Measurements from ENCODE around the gene RARS2. TPM values are rescaled to one million over a fixed set of nuclear protein-coding genes. Genes with fewer than 3 reads are reported as not detected.

RARS2 gene
- total RNA-seq, 2 experiments from 2014 or later, result 20.0 to 20.8 TPM

- DNase-seq, result no peak
- ChIA-PET CTCF (no interaction called here), POLR2A (no interaction called here)
- Mint-ChIP-seq H3K9me3 (no peaks in the 10 kb centered on the region), H3K4me1 (ENCODE audit: low read depth) (peaks cover 4% of the 10 kb centered on the region), H3K27ac (no peak overlapping the region), H3K4me3 (no peak overlapping the region), H3K27me3 (no peaks in the 10 kb centered on the region), H3K36me3 (peaks cover 5% of the 10 kb centered on the region)
- intact Hi-C loops (cut with micrococcal nuclease), result no loop called here
Measured at GRCh38 chr6:87484491-87484890, 105.3 kb downstream of the RARS2 start.

GRCh38 chr6:87483929-87484328, 105.9 kb downstream of the RARS2 start:
- ChIA-PET CTCF (no interaction called here), POLR2A (no interaction called here)
- peak; percentile 33 for DNase-seq
- Mint-ChIP-seq H3K27ac (no peak overlapping the region), H3K4me1 (ENCODE audit: low read depth) (peaks cover 4% of the 10 kb centered on the region), H3K27me3 (no peaks in the 10 kb centered on the region), H3K4me3 (no peak overlapping the region), H3K36me3 (peaks cover 5% of the 10 kb centered on the region), H3K9me3 (no peaks in the 10 kb centered on the region)
- intact Hi-C loops (cut with micrococcal nuclease), result no loop called here

GRCh38 chr6:87482366-87482765, 107.4 kb downstream of the RARS2 start:
- peaks cover 4% of the 10 kb centered on the region for H3K4me1 Mint-ChIP-seq (ENCODE audit: low read depth)
- H3K27me3 Mint-ChIP-seq, result no peaks in the 10 kb centered on the region
- DNase-seq, result no peak
- no peak overlapping the region for H3K4me3 Mint-ChIP-seq
- H3K9me3 Mint-ChIP-seq, result no peaks in the 10 kb centered on the region
- H3K27ac Mint-ChIP-seq, result no peak overlapping the region
- intact Hi-C loops (cut with micrococcal nuclease), result no loop called here
- POLR2A ChIA-PET, result no interaction called here
- H3K36me3 Mint-ChIP-seq, result peaks cover 14% of the 10 kb centered on the region
- CTCF ChIA-PET, result no interaction called here

GRCh38 chr6:87481931-87482330, 107.9 kb downstream of the RARS2 start:
- H3K27me3 Mint-ChIP-seq, result no peaks in the 10 kb centered on the region
- CTCF ChIA-PET, result no interaction called here
- H3K4me3 Mint-ChIP-seq, result no peak overlapping the region
- H3K4me1 Mint-ChIP-seq (ENCODE audit: low read depth), result peaks cover 4% of the 10 kb centered on the region
- no peak for DNase-seq
- POLR2A ChIA-PET, result no interaction called here
- intact Hi-C loops (cut with micrococcal nuclease), result no loop called here
- H3K36me3 Mint-ChIP-seq, result peaks cover 14% of the 10 kb centered on the region
- H3K27ac Mint-ChIP-seq, result no peak overlapping the region
- H3K9me3 Mint-ChIP-seq, result no peaks in the 10 kb centered on the region

- Mint-ChIP-seq H3K4me1 (ENCODE audit: low read depth) (peaks cover 19% of the 10 kb centered on the region), H3K36me3 (peaks cover 6% of the 10 kb centered on the region), H3K4me3 (peak overlapping the region; percentile 98), H3K9me3 (no peaks in the 10 kb centered on the region), H3K27me3 (peaks cover under 1% of the 10 kb centered on the region), H3K27ac (peak overlapping the region; percentile 91)
- intact Hi-C loops (cut with micrococcal nuclease), result loop anchor here (1.0 to 10.0 kb wide), 7 partner anchors 81 to 1397 kb away; partner anchors contain the start of genes AKIRIN2, ORC3 and ZNF292
- DNase-seq, result no peak
- CTCF ChIA-PET, result interaction anchor here (1.0 kb wide), 1 partner anchor 65 kb away, joined by 3 read pairs; no protein-coding TSS in a partner anchor
- POLR2A ChIA-PET, result no interaction called here
Measured at GRCh38 chr6:87473419-87473903, 116.3 kb downstream of the RARS2 start.

GRCh38 chr6:87472525-87473418, 117.0 kb downstream of the RARS2 start, which contains the start of gene SLC35A1:
Gene SLC35A1 (plus strand): TSS chr6:87472974. CDS start chr6:87473004, 30 bp downstream.
- Mint-ChIP-seq H3K9me3 (no peaks in the 10 kb centered on the region), H3K27ac (peak within 1 kb of the TSS; percentile 91), H3K4me1 (ENCODE audit: low read depth) (peaks cover 19% of the 10 kb centered on the region), H3K27me3 (peaks cover 3% of the 10 kb centered on the region), H3K36me3 (no peaks in the 10 kb centered on the region), H3K4me3 (peak within 1 kb of the TSS; percentile 98)
- peak; percentile 88 for DNase-seq
- intact Hi-C loops (cut with micrococcal nuclease), result loop anchor here (1.0 to 10.0 kb wide), 9 partner anchors 64 to 1398 kb away; partner anchors contain the start of genes AKIRIN2, ORC3, SMIM8 and ZNF292
- ChIA-PET POLR2A (interaction anchor here (1.1 kb wide), 1 partner anchor 151 kb away, joined by 3 read pairs; no protein-coding TSS in a partner anchor), CTCF (interaction anchor here (0.9 to 1.0 kb wide), 2 partner anchors 64 to 335 kb away, joined by 3 read pairs; no protein-coding TSS in a partner anchor)

GRCh38 chr6:87465051-87465450, 124.7 kb downstream of the RARS2 start:
- H3K4me3 Mint-ChIP-seq, result no peak overlapping the region
- no peaks in the 10 kb centered on the region for H3K4me1 Mint-ChIP-seq (ENCODE audit: low read depth)
- peaks cover 12% of the 10 kb centered on the region for H3K27me3 Mint-ChIP-seq
- POLR2A ChIA-PET, result no interaction called here
- CTCF ChIA-PET, result no interaction called here
- no peak for DNase-seq
- H3K36me3 Mint-ChIP-seq, result no peaks in the 10 kb centered on the region
- peaks cover 2% of the 10 kb centered on the region for H3K9me3 Mint-ChIP-seq
- no peak overlapping the region for H3K27ac Mint-ChIP-seq
- intact Hi-C loops (cut with micrococcal nuclease), result no loop called here

Other genes starting within 250 kb of the RARS2 start
- gene C6orf163, start 245.2 kb downstream of the RARS2 start, total RNA-seq, result 1 to 10 TPM in 1 of 2 experiments, under 1 TPM in 1; 0.95 to 1.1 TPM
- gene CFAP206, start 182.0 kb downstream of the RARS2 start, total RNA-seq, result not detected
- gene SLC35A1, start 117.0 kb downstream of the RARS2 start, total RNA-seq, result 1 to 10 TPM; 7.8 to 9.5 TPM
- 10 to 100 TPM; 35.0 to 38.7 TPM for gene ORC3, start 148 bp upstream of the RARS2 start, total RNA-seq
- gene AKIRIN2, start 112.2 kb upstream of the RARS2 start, total RNA-seq, result 10 to 100 TPM; 45.7 to 46.0 TPM

All from activated CD4-positive, alpha-beta memory T cell treated with anti-CD3 and anti-CD28 coated beads for 36 hours (primary cell).